ENCODE results near the gene PTGER4. TPM values are rescaled to one million over a fixed set of nuclear protein-coding genes. Genes with fewer than 3 reads are reported as not detected.
"Not testable (repeated sequence)": the region's sequence is repeated elsewhere in the genome, so short reads cannot be mapped to it uniquely, and the experiment has no call there.

The PTGER4 gene
- total RNA-seq, 1 experiment from 2014 or later = 0.92 TPM

- TF ChIP-seq TP53 (CRISPR knock-in tag; IDR thresholded peaks at IDR 0.05) = no peak
- Mint-ChIP-seq H3K9me3 (no peaks in the 10 kb centered on the region), H3K27ac (no peak overlapping the region), H3K27me3 (ENCODE audit: low read depth) (no peaks in the 10 kb centered on the region; the same call in 1 of the 2 replicates), H3K4me1 (no peaks in the 10 kb centered on the region), H3K36me3 (no peaks in the 10 kb centered on the region), H3K4me3 (no peak overlapping the region)
- ChIA-PET CTCF (interaction anchor here (0.6 kb wide), 1 partner anchor 24 kb away, joined by 3 read pairs; no protein-coding TSS in a partner anchor), POLR2A (no interaction called here)
- DNase-seq (ENCODE audit: low spot score) = no peak
- no peak for ATAC-seq
Observed at GRCh38 chr5:40654377-40654991, 25.2 kb upstream of the PTGER4 start.

GRCh38 chr5:40655138-40655537, 24.6 kb upstream of the PTGER4 start:
- no peak for ATAC-seq

GRCh38 chr5:40656091-40656490, 23.6 kb upstream of the PTGER4 start:
- CTCF ChIA-PET = not testable (repeated sequence)

More at GRCh38 chr5:40655138-40655537, 24.6 kb upstream of the PTGER4 start:
- H3K9me3 Mint-ChIP-seq = no peaks in the 10 kb centered on the region
- H3K4me1 Mint-ChIP-seq = no peaks in the 10 kb centered on the region
- no peak for DNase-seq (ENCODE audit: low spot score)
- no peak overlapping the region for H3K27ac Mint-ChIP-seq
- no peak for TF ChIP-seq ZNF416 (CRISPR knock-in tag; IDR thresholded peaks at IDR 0.05)
- no peak for TF ChIP-seq ZNF121 (CRISPR knock-in tag; IDR thresholded peaks at IDR 0.05)
- no peak for TF ChIP-seq PREB (CRISPR knock-in tag; IDR thresholded peaks at IDR 0.05; ENCODE audit: borderline replicate concordance)
- no peak for TF ChIP-seq ELF4 (CRISPR knock-in tag; IDR thresholded peaks at IDR 0.05; ENCODE audit: low read depth)
- TF ChIP-seq RELA (CRISPR knock-in tag; IDR thresholded peaks at IDR 0.05; ENCODE audit: borderline replicate concordance) = no peak
- no peak overlapping the region for H3K4me3 Mint-ChIP-seq
- ChIA-PET POLR2A (no interaction called here), CTCF (interaction anchor here (0.6 kb wide), 1 partner anchor 23 kb away, joined by 3 read pairs; no protein-coding TSS in a partner anchor)
- H3K27me3 Mint-ChIP-seq (ENCODE audit: low read depth) = no peaks in the 10 kb centered on the region; the same call in 1 of the 2 replicates
- no peaks in the 10 kb centered on the region for H3K36me3 Mint-ChIP-seq

GRCh38 chr5:40656766-40657165, 22.9 kb upstream of the PTGER4 start:
- Mint-ChIP-seq H3K27me3 (ENCODE audit: low read depth) (no peaks in the 10 kb centered on the region; the same call in 1 of the 2 replicates), H3K4me3 (no peak overlapping the region), H3K9me3 (no peaks in the 10 kb centered on the region), H3K4me1 (no peaks in the 10 kb centered on the region), H3K36me3 (no peaks in the 10 kb centered on the region), H3K27ac (no peak overlapping the region)
- ChIA-PET POLR2A (interaction anchor here (0.6 kb wide), 1 partner anchor 197 kb away, joined by 7 read pairs; no protein-coding TSS in a partner anchor), CTCF (no interaction called here)
- ATAC-seq (no peak), DNase-seq (ENCODE audit: low spot score) (no peak)
- TF ChIP-seq JAZF1 (CRISPR knock-in tag; IDR thresholded peaks at IDR 0.05) (no peak), USF2 (CRISPR knock-in tag; IDR thresholded peaks at IDR 0.05) (no peak), IRF1 (CRISPR knock-in tag; IDR thresholded peaks at IDR 0.05) (no peak), ZNF281 (CRISPR knock-in tag; IDR thresholded peaks at IDR 0.05) (no peak), NFE2L1 (CRISPR knock-in tag; IDR thresholded peaks at IDR 0.05) (no peak), TCF7 (CRISPR knock-in tag; IDR thresholded peaks at IDR 0.05; ENCODE audit: low read depth) (no peak), HMGXB4 (CRISPR knock-in tag; IDR thresholded peaks at IDR 0.05) (no peak), ZNF512 (CRISPR knock-in tag; IDR thresholded peaks at IDR 0.05; ENCODE audit: borderline replicate concordance) (no peak), TP53 (CRISPR knock-in tag; IDR thresholded peaks at IDR 0.05) (no peak), FOXK1 (CRISPR knock-in tag; IDR thresholded peaks at IDR 0.05) (no peak), ZNF317 (CRISPR knock-in tag; IDR thresholded peaks at IDR 0.05; ENCODE audit: borderline replicate concordance, low read depth) (no peak), TEAD1 (CRISPR knock-in tag; IDR thresholded peaks at IDR 0.05) (no peak), GABPB1 (CRISPR knock-in tag; IDR thresholded peaks at IDR 0.05) (no peak), MAX (CRISPR knock-in tag; IDR thresholded peaks at IDR 0.05) (no peak)

More at GRCh38 chr5:40656091-40656490, 23.6 kb upstream of the PTGER4 start:
- POLR2A ChIA-PET; H3K9me3 Mint-ChIP-seq; ATAC-seq; H3K4me1 Mint-ChIP-seq; H3K4me3 Mint-ChIP-seq; H3K27me3 Mint-ChIP-seq (ENCODE audit: low read depth); H3K27ac Mint-ChIP-seq; H3K36me3 Mint-ChIP-seq; DNase-seq (ENCODE audit: low spot score): not testable (repeated sequence)
